ENCODE measurements around the gene NTM. TPM values are rescaled to one million over a fixed set of nuclear protein-coding genes. Genes with fewer than 3 reads are reported as not detected.

The NTM gene
- total and polyA plus RNA-seq, 2 experiments from 2014 or later: 2.2 to 4.9 TPM

GRCh38 chr11:131498631-131499160, 128.3 kb downstream of the NTM start:
- no peak overlapping the region for H3K4me3 ChIP-seq
- TF ChIP-seq CTCF (IDR thresholded peaks at IDR 0.05; ENCODE audit: poor library complexity): no peak
- no peak for TF ChIP-seq EZH2 (IDR thresholded peaks at IDR 0.05; ENCODE audit: borderline replicate concordance)
- no peak for TF ChIP-seq EZH2phosphoT487 (IDR thresholded peaks at IDR 0.05; ENCODE audit: low read depth, severe bottlenecking, unreplicated experiment)
- no peak overlapping the region for H2AFZ ChIP-seq
- no peaks in the 10 kb centered on the region for H3K79me2 ChIP-seq
- no peak for DNase-seq (ENCODE audit: low spot score)
- no peak overlapping the region for H3K27ac ChIP-seq
- 91% methylated on average over 7 of the region's 7 CpGs for WGBS (ENCODE audit: low lambda C conversion rate, missing lambda C conversion rate)
- H3K4me1 ChIP-seq (ENCODE audit: insufficient read depth): no peaks in the 10 kb centered on the region
- no peaks in the 10 kb centered on the region for H3K9me2 ChIP-seq (replicated peaks; ENCODE audit: insufficient read depth)
- H3K36me3 ChIP-seq (replicated peaks; ENCODE audit: insufficient read depth, low read depth): no peaks in the 10 kb centered on the region
- no peaks in the 10 kb centered on the region for H3K9me3 ChIP-seq (ENCODE audit: low read depth)
- H3K4me2 ChIP-seq: no peak overlapping the region
- H4K20me1 ChIP-seq (ENCODE audit: insufficient read depth, poor library complexity, severe bottlenecking): no peaks in the 10 kb centered on the region
- H3K27me3 ChIP-seq: no peaks in the 10 kb centered on the region

GRCh38 chr11:131499199-131499598, 128.8 kb downstream of the NTM start:
- 83% methylated on average over 8 of the region's 8 CpGs for WGBS (ENCODE audit: low lambda C conversion rate, missing lambda C conversion rate)
- H4K20me1 ChIP-seq (ENCODE audit: insufficient read depth, poor library complexity, severe bottlenecking): no peaks in the 10 kb centered on the region
- H3K4me2 ChIP-seq: no peak overlapping the region
- no peaks in the 10 kb centered on the region for H3K9me2 ChIP-seq (replicated peaks; ENCODE audit: insufficient read depth)
- no peaks in the 10 kb centered on the region for H3K36me3 ChIP-seq (replicated peaks; ENCODE audit: insufficient read depth, low read depth)
- no peak overlapping the region for H2AFZ ChIP-seq
- no peaks in the 10 kb centered on the region for H3K79me2 ChIP-seq
- H3K27ac ChIP-seq: no peak overlapping the region
- no peaks in the 10 kb centered on the region for H3K4me1 ChIP-seq (ENCODE audit: insufficient read depth)
- no peak for DNase-seq (ENCODE audit: low spot score)
- no peak overlapping the region for H3K4me3 ChIP-seq
- TF ChIP-seq EZH2phosphoT487 (IDR thresholded peaks at IDR 0.05; ENCODE audit: low read depth, severe bottlenecking, unreplicated experiment) (no peak), EZH2 (IDR thresholded peaks at IDR 0.05; ENCODE audit: borderline replicate concordance) (no peak), CTCF (IDR thresholded peaks at IDR 0.05; ENCODE audit: poor library complexity) (no peak)
- no peaks in the 10 kb centered on the region for H3K27me3 ChIP-seq
- no peaks in the 10 kb centered on the region for H3K9me3 ChIP-seq (ENCODE audit: low read depth)

DNA sequence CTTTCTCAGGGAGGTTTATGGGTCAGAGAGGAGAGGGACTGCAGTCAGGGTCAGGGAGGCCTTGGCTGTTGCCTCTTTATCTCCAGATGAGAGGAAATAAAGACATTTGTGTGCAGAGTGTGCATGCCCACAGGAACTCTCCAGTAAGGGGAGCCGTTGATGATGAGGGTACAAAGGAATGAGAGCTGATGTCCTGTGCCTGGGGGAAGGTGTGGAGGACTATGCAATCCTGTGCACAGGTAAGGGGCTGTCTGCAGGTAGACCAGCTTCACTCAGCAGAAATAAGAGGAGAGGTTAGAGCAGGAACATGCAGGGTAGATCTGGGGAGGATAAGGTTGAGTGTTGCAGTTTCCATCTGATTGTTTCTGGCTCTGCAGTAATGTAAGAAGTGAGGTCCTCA, 132.6 kb downstream of the NTM start:
- 36% methylated on average over 1 of the region's 1 CpG for WGBS (ENCODE audit: low lambda C conversion rate, missing lambda C conversion rate)
- H3K9me2 ChIP-seq (replicated peaks; ENCODE audit: insufficient read depth): no peaks in the 10 kb centered on the region
- H4K20me1 ChIP-seq (ENCODE audit: insufficient read depth, poor library complexity, severe bottlenecking): no peaks in the 10 kb centered on the region
- no peaks in the 10 kb centered on the region for H3K4me1 ChIP-seq (ENCODE audit: insufficient read depth)
- no peak overlapping the region for H3K27ac ChIP-seq
- no peaks in the 10 kb centered on the region for H3K9me3 ChIP-seq (ENCODE audit: low read depth)
- DNase-seq (ENCODE audit: low spot score): no peak
- no peaks in the 10 kb centered on the region for H3K79me2 ChIP-seq
- H3K27me3 ChIP-seq: peaks cover 4% of the 10 kb centered on the region
- H2AFZ ChIP-seq: no peak overlapping the region
- no peak overlapping the region for H3K4me2 ChIP-seq
- H3K36me3 ChIP-seq (replicated peaks; ENCODE audit: insufficient read depth, low read depth): no peaks in the 10 kb centered on the region
- TF ChIP-seq EZH2phosphoT487 (IDR thresholded peaks at IDR 0.05; ENCODE audit: low read depth, severe bottlenecking, unreplicated experiment) (no peak), CTCF (IDR thresholded peaks at IDR 0.05; ENCODE audit: poor library complexity) (no peak), EZH2 (IDR thresholded peaks at IDR 0.05; ENCODE audit: borderline replicate concordance) (no peak)
- H3K4me3 ChIP-seq: no peak overlapping the region

Data from hepatocyte (in vitro differentiated cells).